ENCODE data around the gene MYOC.

- no peak for TF ChIP-seq SIN3A (IDR thresholded peaks at IDR 0.05; ENCODE audit: low read depth)
- no peak for TF ChIP-seq POLR2A (IDR thresholded peaks at IDR 0.05; ENCODE audit: borderline replicate concordance, extremely low read depth, insufficient read depth, insufficient read length)
- TF ChIP-seq, protein P1, sequence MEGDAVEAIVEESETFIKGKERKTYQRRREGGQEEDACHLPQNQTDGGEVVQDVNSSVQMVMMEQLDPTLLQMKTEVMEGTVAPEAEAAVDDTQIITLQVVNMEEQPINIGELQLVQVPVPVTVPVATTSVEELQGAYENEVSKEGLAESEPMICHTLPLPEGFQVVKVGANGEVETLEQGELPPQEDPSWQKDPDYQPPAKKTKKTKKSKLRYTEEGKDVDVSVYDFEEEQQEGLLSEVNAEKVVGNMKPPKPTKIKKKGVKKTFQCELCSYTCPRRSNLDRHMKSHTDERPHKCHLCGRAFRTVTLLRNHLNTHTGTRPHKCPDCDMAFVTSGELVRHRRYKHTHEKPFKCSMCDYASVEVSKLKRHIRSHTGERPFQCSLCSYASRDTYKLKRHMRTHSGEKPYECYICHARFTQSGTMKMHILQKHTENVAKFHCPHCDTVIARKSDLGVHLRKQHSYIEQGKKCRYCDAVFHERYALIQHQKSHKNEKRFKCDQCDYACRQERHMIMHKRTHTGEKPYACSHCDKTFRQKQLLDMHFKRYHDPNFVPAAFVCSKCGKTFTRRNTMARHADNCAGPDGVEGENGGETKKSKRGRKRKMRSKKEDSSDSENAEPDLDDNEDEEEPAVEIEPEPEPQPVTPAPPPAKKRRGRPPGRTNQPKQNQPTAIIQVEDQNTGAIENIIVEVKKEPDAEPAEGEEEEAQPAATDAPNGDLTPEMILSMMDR (IDR thresholded peaks at IDR 0.05 in 2 of 3, conservative IDR thresholded peaks at IDR 0.05 in 1 of 3; ENCODE audit: borderline replicate concordance in 1 of 3, insufficient read depth in 1 of 3, low read depth in 2 of 3, low read length in 2 of 3): no peak
- no peak for TF ChIP-seq POLR2AphosphoS5 (IDR thresholded peaks at IDR 0.05; ENCODE audit: low read depth, low read length)
- no peak for TF ChIP-seq YY1 (IDR thresholded peaks at IDR 0.05; ENCODE audit: extremely low read depth, insufficient replicate concordance, low read depth, low read length)
- no peak for TF ChIP-seq ZFX (IDR thresholded peaks at IDR 0.05)
- no peak for TF ChIP-seq CEBPB (IDR thresholded peaks at IDR 0.05; ENCODE audit: low read depth)
- no peak for TF ChIP-seq ZNF274 (IDR thresholded peaks at IDR 0.05; ENCODE audit: low read depth, low read length)
These were observed 27.3 kb downstream of the MYOC start for GRCh38 chr1:171625225-171625624.
